ENCODE results near the gene SLBP.

The SLBP gene

GRCh38 chr4:1712216-1713002, at the start of gene SLBP:
Gene SLBP (minus strand): TSS chr4:1712319. CDS start chr4:1712188, 131 bp downstream.
- peak; percentile 96 for DNase-seq

- no peak for DNase-seq
Observed at GRCh38 chr4:1761130-1761689, 49.1 kb upstream of the SLBP start.

- DNase-seq = no peak
Observed at GRCh38 chr4:1760521-1761071, 48.5 kb upstream of the SLBP start.

GRCh38 chr4:1759818-1760223, 47.7 kb upstream of the SLBP start:
- no peak for DNase-seq

GRCh38 chr4:1759170-1759817, 47.2 kb upstream of the SLBP start:
- DNase-seq = no peak

- DNase-seq = no peak
Observed at GRCh38 chr4:1758306-1759121, 46.4 kb upstream of the SLBP start.

GRCh38 chr4:1757836-1758235, 45.7 kb upstream of the SLBP start:
- no peak for DNase-seq

- DNase-seq = no peak
Observed at GRCh38 chr4:1756893-1757779, 45.0 kb upstream of the SLBP start.

- DNase-seq = no peak
Observed at GRCh38 chr4:1756079-1756478, 44.0 kb upstream of the SLBP start.

GRCh38 chr4:1755297-1755696, 43.2 kb upstream of the SLBP start:
- no peak for DNase-seq

GRCh38 chr4:1754336-1754735, 42.2 kb upstream of the SLBP start:
- no peak for DNase-seq

GRCh38 chr4:1753697-1754311, 41.7 kb upstream of the SLBP start:
- DNase-seq = no peak

GRCh38 chr4:1753294-1753696, 41.2 kb upstream of the SLBP start:
- DNase-seq = no peak

- no peak for DNase-seq
Observed at GRCh38 chr4:1752284-1753041, 40.3 kb upstream of the SLBP start.

- no peak for DNase-seq
Observed at GRCh38 chr4:1751919-1752283, 39.8 kb upstream of the SLBP start.

- no peak for DNase-seq
Observed at GRCh38 chr4:1751155-1751918, 39.2 kb upstream of the SLBP start.

GRCh38 chr4:1750381-1751154, 38.4 kb upstream of the SLBP start:
- no peak for DNase-seq

- no peak for DNase-seq
Observed at GRCh38 chr4:1749826-1750225, 37.7 kb upstream of the SLBP start.

- DNase-seq = no peak
Observed at GRCh38 chr4:1749370-1749769, 37.3 kb upstream of the SLBP start.

Data from EL (cell line).